ENCODE measurements around the gene HNRNPCL2. TPM values are rescaled to one million over a fixed set of nuclear protein-coding genes. Genes with fewer than 3 reads are reported as not detected.
"Not testable (repeated sequence)": the region's sequence is repeated elsewhere in the genome, so short reads cannot be mapped to it uniquely, and the experiment has no call there.

HNRNPCL2 gene
- not detected in 2 replicates for total RNA-seq

DNA sequence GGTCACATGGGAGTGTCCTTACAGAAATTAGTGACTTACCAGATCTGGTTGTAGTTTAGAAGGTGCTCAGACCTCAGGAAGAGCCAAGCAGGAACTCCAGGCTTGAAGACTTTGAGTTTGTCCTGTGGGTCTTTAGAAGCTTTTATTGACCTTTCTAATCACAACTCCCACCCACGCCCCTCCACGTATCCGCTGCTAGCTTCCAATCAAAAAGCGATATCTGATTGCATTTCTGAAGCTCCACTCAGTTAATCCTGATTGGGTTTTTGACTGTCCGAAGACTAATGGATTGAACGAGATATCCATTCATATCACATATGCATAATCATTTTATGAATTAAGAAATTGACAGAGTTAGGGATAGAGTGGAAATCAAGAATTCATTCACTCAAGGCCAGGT lies at the start of gene HNRNPCL2:
Gene HNRNPCL2, minus strand, starts transcription at position 101 of the 400 bp plus-strand sequence. CDS start 454 bp downstream, outside the sequence.
- not testable (repeated sequence) for DNase-seq

- DNase-seq: not testable (repeated sequence)
These were observed 48.9 kb upstream of the HNRNPCL2 start, which contains the start of gene HNRNPCL4 for GRCh38 chr1:13165531-13165930. Gene HNRNPCL4 (minus strand): TSS chr1:13165631. CDS start chr1:13165467, 164 bp downstream.

GRCh38 chr1:13155909-13156308 lies 39.3 kb upstream of the HNRNPCL2 start, which contains the start of gene PRAMEF26:
Gene PRAMEF26 (minus strand): TSS chr1:13156009. CDS start chr1:13153095, 2,914 bp downstream.
- not testable (repeated sequence) for DNase-seq

GRCh38 chr1:13070474-13070873 lies 46.2 kb downstream of the HNRNPCL2 start, which contains the start of gene PRAMEF25:
Gene PRAMEF25 (plus strand): TSS chr1:13070774. CDS start chr1:13073694, 2,920 bp downstream.
- not testable (repeated sequence) for DNase-seq

Other genes with a start within 250 kb of the HNRNPCL2 start
- gene PRAMEF4, start 230.7 kb downstream of the HNRNPCL2 start, total RNA-seq: not detected in 2 replicates
- gene PRAMEF10, start 218.6 kb downstream of the HNRNPCL2 start, total RNA-seq: not detected in 2 replicates
- not detected in 2 replicates for gene PRAMEF7, start 200.2 kb downstream of the HNRNPCL2 start, total RNA-seq
- gene PRAMEF6, start 169.3 kb downstream of the HNRNPCL2 start, total RNA-seq: not detected in 2 replicates
- not detected in 2 replicates for gene PRAMEF27, start 60.3 kb downstream of the HNRNPCL2 start, total RNA-seq
- gene HNRNPCL3, start 56.1 kb downstream of the HNRNPCL2 start, total RNA-seq: not detected in 2 replicates
- not detected in 2 replicates for gene PRAMEF25, start 46.1 kb downstream of the HNRNPCL2 start, total RNA-seq
- not detected in 2 replicates for gene PRAMEF26, start 39.2 kb upstream of the HNRNPCL2 start, total RNA-seq
- not detected in 2 replicates for gene HNRNPCL4, start 48.8 kb upstream of the HNRNPCL2 start, total RNA-seq
- not detected in 2 replicates for gene PRAMEF9, start 55.0 kb upstream of the HNRNPCL2 start, total RNA-seq
- gene PRAMEF13, start 84.6 kb upstream of the HNRNPCL2 start, total RNA-seq: not detected in 2 replicates
- gene PRAMEF18, start 109.3 kb upstream of the HNRNPCL2 start, total RNA-seq: not detected in 2 replicates
- not detected in 2 replicates for gene PRAMEF5, start 137.3 kb upstream of the HNRNPCL2 start, total RNA-seq
- gene PRAMEF8, start 168.3 kb upstream of the HNRNPCL2 start, total RNA-seq: not detected in 2 replicates
- not detected in 2 replicates for gene PRAMEF33, start 186.7 kb upstream of the HNRNPCL2 start, total RNA-seq
- gene PRAMEF15, start 198.7 kb upstream of the HNRNPCL2 start, total RNA-seq: not detected in 2 replicates
- not detected in 2 replicates for gene PRAMEF14, start 230.3 kb upstream of the HNRNPCL2 start, total RNA-seq